Fibroblast of lung (primary cell): ENCODE data around the gene PDE10A.

ENCODE experiments used
- CTCF ChIP-seq, 2 donors: IDR thresholded peaks in 1 of 2; conservative IDR thresholded peaks in 1 of 2; 1 replicate in 1 of 2; 2 replicates in 1 of 2; pipeline ENCODE4 v1.5.1; 2011 to 2012; ENCODE audit warnings: low read length in 2 of 2, control low read depth in 1 of 2, inconsistent platforms in 1 of 2, low read depth in 1 of 2, mild to moderate bottlenecking in 1 of 2
- EZH2 ChIP-seq: IDR thresholded peaks from 2 replicates; pipeline ENCODE4 v1.5.1; 2012; ENCODE audit warnings: low read length, control low read depth, mild to moderate bottlenecking; ENCODE audit errors: missing control alignments

DNA sequence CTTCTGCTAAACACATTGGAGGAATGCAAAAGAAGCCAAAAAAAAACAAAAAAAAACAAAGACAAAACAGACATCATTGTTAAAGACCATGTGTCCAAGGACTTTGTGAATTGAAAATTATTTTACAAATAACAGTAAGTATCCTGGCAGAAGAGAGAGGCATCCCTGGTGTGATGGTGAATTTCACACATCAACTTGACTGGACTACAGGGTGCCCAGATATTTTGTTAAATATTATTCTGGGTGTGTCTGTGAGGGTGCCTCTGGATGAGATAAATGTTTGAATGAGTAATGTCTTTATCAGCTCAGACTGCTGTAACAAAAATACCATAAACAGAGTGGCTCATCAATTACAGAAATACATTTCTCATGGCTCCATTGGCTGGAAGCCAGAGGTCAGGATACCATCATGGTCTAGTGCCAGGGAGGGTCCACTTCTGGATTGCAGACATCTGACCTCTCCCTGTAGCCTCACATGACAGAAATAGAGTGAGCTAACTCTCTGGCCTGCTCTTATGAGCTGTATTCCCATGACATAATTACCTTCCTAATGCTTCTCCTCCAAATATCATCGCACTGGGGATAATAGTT lies 341.4 kb downstream of the PDE10A start:
- TF ChIP-seq CTCF (conservative IDR thresholded peaks at IDR 0.05 in 1 of 2, IDR thresholded peaks at IDR 0.05 in 1 of 2; ENCODE audit: low read depth in 1 of 2, low read length in 2 of 2) (no peak), EZH2 (no peak)
